A673 (cell line): Measurements from ENCODE around the gene CD164L2. TPM values are rescaled to one million over a fixed set of nuclear protein-coding genes. Genes with fewer than 3 reads are reported as not detected.

Source experiments
- BruUV-seq: library from RNA; stranded (reverse); fragments of 400-500 nt; replicated peaks from 2 replicates; lab custom pipeline; 2021; lab: Mats Ljungman, UMichigan
- CTCF ChIA-PET: fragments of 300-600 bp; sonication (Branson Sonifier 250); formaldehyde crosslinking; loops from one replicate; lab custom pipeline; 2022; ENCODE audit warnings: antibody characterized with exemption; lab: Charles Lee
- POLR2A ChIA-PET: fragments of 300-600 bp; sonication (Branson Sonifier 250); formaldehyde crosslinking; loops from one replicate; lab custom pipeline; 2022; ENCODE audit warnings: antibody characterized with exemption; ENCODE audit not compliant: low non-redundant PET; lab: Charles Lee
- DNase-seq: peaks from one replicate; pipeline ENCODE4 v3.0.0-alpha.2; 2015; ENCODE audit warnings: low spot score
- H3K27ac ChIP-seq: fragments of 200-600 bp; sonication (generic); 2 replicates; pipeline ENCODE4 v1.5.1; 2016; ENCODE audit warnings: mixed run types, low read depth, mild to moderate bottlenecking, mixed read lengths, antibody characterized with exemption, low read length; ENCODE audit not compliant: poor library complexity, severe bottlenecking
- H3K27me3 ChIP-seq: fragments of 200-600 bp; sonication (generic); replicated peaks from 2 replicates; pipeline ENCODE4 v1.6.1; 2017; ENCODE audit warnings: mixed run types, low read depth, mild to moderate bottlenecking, mixed read lengths, antibody characterized with exemption, low read length; ENCODE audit not compliant: insufficient read depth, poor library complexity
- H3K36me3 ChIP-seq: fragments of 200-600 bp; sonication (generic); 2 replicates; pipeline ENCODE4 v1.6.1; 2016; ENCODE audit warnings: mixed run types, mild to moderate bottlenecking, mixed read lengths, antibody characterized with exemption, low read length; ENCODE audit not compliant: insufficient read depth, poor library complexity, severe bottlenecking
- H3K4me1 ChIP-seq: fragments of 200-600 bp; sonication (generic); 2 replicates; pipeline ENCODE4 v1.6.1; 2017; ENCODE audit warnings: mixed run types, mild to moderate bottlenecking, mixed read lengths, antibody characterized with exemption, low read length; ENCODE audit not compliant: insufficient read depth, poor library complexity, severe bottlenecking
- H3K4me3 ChIP-seq: fragments of 200-600 bp; sonication (generic); 2 replicates; pipeline ENCODE4 v1.5.1; 2016; ENCODE audit warnings: low read depth, mixed run types, mild to moderate bottlenecking, mixed read lengths, low read length; ENCODE audit not compliant: poor library complexity, severe bottlenecking
- H3K9me3 ChIP-seq: fragments of 200-600 bp; sonication (generic); 2 replicates; pipeline ENCODE4 v1.6.1; 2016; ENCODE audit warnings: mixed run types, low read depth, mild to moderate bottlenecking, mixed read lengths, antibody characterized with exemption, low read length; ENCODE audit not compliant: poor library complexity, severe bottlenecking
- CTCF ChIP-seq: fragments of 300-800, 200-600 bp; sonication (generic); conservative IDR thresholded peaks from 2 replicates; pipeline ENCODE4 v1.5.1; 2017; ENCODE audit warnings: low read depth, mild to moderate bottlenecking, antibody characterized with exemption, low read length, moderate library complexity, mixed read lengths
- EZH2 ChIP-seq: fragments of 200-600 bp; sonication (generic); IDR thresholded peaks from 2 replicates; pipeline ENCODE4 v1.6.1; 2017; ENCODE audit warnings: borderline replicate concordance, low read depth, mild to moderate bottlenecking, mixed read lengths, antibody characterized with exemption, low read length; ENCODE audit not compliant: poor library complexity, severe bottlenecking
- intact Hi-C: fragments of 100-400 bp; cut with micrococcal nuclease; formaldehyde crosslinking; loops from one replicate; pipeline ENCODE4 v1.10.0; 2022; ENCODE audit not compliant: unreplicated experiment
- total RNA-seq: library from RNA; stranded (reverse); gene quantifications from 2 replicates; pipeline ENCODE4 v1.2.3, GENCODE V29; 2021

Gene CD164L2
- total RNA-seq, 1 experiment from 2014 or later: not detected

DNA sequence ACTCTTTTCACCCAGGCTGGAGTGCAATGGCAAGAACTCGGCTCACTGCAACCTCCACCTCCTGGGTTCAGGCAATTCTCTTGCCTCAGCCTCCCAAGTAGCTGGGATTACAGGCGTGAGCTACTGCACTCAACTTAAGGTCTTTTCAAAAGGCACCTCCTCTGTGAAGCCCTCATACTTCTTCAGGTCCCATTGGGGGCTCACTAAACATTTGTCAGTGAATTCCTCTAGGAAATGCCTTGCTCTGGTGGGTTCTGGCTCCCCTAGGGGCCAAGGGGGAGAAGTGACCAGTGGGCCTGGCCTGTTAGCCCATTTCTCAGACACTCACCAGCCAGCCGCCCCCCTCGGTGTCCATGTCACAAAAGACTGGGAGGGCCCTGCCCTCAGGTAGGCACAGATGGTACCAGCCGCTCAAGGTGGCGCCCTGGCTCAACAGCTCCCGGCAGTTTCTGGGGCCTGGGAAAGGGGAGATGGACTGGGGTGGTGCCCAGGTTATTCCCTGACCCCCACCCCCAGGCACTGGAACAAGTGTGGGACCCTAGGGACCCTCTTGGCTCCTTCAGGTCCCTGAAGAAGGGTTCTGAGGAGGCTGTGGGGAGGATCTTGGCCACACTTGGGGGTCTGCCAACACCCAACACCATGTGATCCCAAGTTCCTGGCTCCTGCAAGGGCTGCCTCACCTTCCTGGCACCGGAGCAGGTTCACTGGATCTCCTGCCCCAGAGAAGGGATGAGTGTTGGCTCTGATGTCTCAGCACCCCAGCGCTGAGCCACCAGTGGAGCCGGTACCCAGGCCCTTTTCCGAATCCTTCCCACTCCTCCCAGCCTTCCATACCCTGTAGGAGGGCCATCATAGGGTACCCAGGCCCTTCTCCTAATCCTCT lies 10.1 kb downstream of the CD164L2 start:
- ChIA-PET POLR2A (no interaction called here), CTCF (interaction anchor here (0.7 kb wide), 2 partner anchors 17 to 66 kb away, joined by 8 to 12 read pairs; no protein-coding TSS in a partner anchor)
- Histone ChIP-seq H3K36me3 (no peaks in the 10 kb centered on the region), H3K9me3 (no peaks in the 10 kb centered on the region), H3K27me3 (no peaks in the 10 kb centered on the region), H3K4me1 (no peaks in the 10 kb centered on the region), H3K27ac (no peak overlapping the region), H3K4me3 (no peak overlapping the region)
- 0 out of 2 replicates have a peak, but pooled peaks have one; percentile 36 for TF ChIP-seq CTCF
- no peak for TF ChIP-seq EZH2
- no peak for DNase-seq
- intact Hi-C loops: no loop called here
- no TSS peak for BruUV-seq

DNA sequence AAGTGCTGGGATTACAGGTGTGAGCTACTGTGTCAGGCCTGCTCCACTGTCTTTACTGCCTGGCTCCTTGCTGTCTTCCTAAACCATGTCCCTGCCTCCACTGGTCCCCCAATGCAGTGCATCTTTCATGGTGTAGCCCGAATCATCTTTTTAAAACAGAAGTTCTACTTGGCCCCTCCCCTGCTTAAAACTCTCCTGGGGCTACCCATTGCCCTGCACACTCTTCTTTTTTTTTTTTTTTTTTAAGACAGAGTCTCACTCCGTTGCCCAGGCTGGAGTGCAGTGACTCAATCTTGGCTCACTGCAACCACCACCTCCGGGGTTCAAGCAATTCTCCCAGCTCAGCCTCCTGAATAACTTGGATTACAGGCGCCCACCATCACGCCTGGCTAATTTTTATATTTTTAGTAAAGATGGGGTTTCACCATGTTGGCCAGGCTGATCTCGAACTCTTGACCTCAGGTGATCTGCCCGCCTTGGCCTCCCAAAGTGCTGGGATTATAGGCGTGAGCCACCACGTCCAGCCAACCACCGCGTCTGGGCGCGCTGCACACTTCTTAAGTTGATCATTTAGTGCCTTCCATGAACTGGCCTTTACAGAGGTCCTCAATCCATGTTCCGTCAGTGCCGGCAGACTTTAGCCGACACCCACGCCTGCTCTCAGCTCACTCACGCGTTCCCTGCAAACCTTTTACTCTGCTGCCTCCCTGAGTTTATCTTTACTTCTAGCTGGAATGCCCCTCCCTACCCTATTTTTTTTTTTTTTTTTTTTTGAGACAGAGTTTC lies 10.9 kb downstream of the CD164L2 start:
- BruUV-seq: no TSS peak
- intact Hi-C loops: no loop called here

More for the DNA sequence above, 10.9 kb downstream of the CD164L2 start:
- H3K4me3 ChIP-seq: no peak overlapping the region
- no peak overlapping the region for H3K27ac ChIP-seq
- TF ChIP-seq CTCF: no peak
- H3K4me1 ChIP-seq: no peaks in the 10 kb centered on the region
- no peak for DNase-seq
- H3K27me3 ChIP-seq: no peaks in the 10 kb centered on the region
- ChIA-PET POLR2A (no interaction called here), CTCF (interaction anchor here (0.7 kb wide), 2 partner anchors 16 to 65 kb away, joined by 8 to 12 read pairs; no protein-coding TSS in a partner anchor)
- no peaks in the 10 kb centered on the region for H3K9me3 ChIP-seq
- H3K36me3 ChIP-seq: no peaks in the 10 kb centered on the region
